Stimulated activated CD8-positive, alpha-beta memory T cell treated with anti-CD3 and anti-CD28 coated beads, Interleukin-12 subunit alpha, Interleukin-12 subunit beta, amount 100 ng/mL, for 1 hour (primary cell): ENCODE data around the gene NFYC.

ENCODE experiments used
- DNase-seq: peaks from one replicate; pipeline ENCODE4 v3.0.0-alpha.2; 2020; ENCODE audit warnings: low read depth

NFYC gene

DNA sequence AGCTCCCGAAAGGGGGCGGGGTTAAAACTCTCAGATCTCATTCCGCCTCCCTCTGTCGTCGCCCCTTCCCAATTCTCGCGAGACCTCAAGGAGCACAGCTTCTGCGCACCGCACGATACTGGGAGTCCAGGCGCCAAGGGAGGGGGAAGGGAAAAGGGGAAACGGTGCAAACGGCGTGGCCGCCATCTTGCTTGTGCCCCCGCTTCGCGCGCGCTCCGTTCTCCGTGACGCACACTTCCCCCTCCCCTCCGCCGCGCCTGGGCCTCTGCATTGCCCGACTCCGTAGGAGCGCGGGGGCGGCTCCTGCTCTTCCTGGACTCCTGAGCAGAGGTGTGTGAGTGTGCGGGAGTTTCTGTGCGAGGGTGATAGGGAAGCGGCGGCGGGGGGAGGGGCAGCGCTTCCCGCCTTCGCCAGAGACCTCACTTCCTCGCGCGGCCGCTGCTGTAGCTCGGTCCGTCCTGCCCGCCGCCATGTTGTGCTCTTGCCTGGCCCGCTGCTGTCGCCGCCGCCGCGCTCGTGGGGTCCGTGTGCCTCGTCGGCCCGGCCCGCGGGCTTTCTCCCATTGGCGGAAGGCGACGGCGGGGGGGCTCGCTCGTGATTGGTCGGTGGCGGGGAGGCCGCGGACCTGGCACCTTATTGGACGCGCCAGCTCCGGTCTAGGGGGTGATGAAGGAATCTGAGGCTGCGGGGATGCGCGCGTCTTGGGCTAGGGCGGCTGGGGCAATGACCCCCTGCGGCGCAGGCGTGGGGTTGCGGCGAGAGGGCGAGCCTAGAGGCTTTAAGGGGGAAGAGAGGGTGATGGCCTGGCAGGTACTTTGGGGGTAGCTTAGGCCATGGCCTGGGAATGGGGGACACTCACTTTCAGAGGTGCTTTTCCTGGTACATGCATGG, at the start of gene NFYC:
NFYC (plus strand) TSS at position 167 of the 891 bp plus-strand sequence. CDS start 47,140 bp downstream, outside the sequence.
- peak; percentile 89 for DNase-seq

DNA sequence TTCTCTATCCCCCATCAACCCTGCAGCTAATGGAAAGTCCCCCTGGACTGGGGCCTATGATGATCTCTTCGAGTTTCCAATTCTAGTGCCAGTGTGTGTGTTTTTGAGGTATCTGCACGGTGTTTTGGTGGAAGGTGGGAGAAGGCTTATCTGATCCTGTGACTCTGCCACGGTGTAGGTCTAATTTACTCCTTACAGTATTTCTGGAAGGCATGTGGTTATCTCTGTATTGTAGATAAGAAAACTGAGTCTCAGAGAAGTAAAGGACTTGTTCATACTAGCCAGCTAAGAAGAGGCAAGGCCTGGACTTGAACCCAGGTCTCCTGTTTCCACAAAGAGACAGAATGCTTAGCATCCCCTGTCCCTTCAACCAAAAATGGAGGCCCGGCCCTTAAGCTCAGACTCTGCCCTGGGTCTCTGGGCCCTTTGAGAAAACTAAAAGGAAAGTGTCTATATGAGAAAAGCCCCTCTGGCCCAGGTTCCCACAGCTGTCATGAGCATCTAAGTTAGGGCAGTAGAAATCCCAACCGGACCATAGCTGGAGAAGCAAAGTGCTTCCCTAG, 46.3 kb upstream of the NFYC start:
- no peak for DNase-seq

DNA sequence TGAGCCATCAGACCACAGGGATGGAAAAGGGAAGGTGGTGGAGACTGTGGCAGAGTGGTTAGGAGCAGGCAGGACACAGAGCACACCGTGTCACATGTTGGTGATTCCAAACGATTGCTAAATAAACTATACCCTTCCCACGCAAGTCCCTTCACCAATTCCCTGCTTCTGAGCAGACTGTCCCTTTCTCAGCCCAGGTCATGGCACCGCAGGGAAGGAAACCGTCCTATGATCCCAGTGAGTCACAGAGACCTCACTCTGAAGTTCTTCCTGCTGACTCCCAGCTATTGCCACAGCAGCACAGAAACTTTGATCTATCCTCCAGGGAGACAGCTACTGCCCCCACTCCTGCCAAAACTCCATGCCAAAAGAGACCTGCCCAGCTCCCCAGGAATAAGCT, 45.2 kb upstream of the NFYC start:
- DNase-seq: no peak

DNA sequence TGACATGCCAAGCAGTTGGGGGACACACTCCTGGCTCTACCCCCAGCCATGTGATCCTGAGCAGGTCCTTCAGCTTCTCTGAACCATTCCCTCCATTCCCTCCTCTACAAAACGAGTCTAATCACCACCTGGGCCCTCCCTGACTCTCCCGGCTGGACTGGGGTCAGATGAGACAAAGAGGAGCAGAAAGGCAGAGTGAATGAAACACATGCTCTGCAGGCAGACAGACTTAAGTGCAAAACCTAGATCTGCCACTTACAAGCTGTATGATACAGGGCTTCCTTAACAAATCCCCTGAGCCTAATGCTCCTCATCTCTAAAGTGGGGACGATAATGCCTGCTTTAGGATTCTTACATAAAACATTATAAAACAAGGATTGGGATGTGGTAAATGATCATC, 43.3 kb upstream of the NFYC start:
- no peak for DNase-seq

- no peak for DNase-seq
Measured at GRCh38 chr1:40648928-40649591, 42.4 kb upstream of the NFYC start.

DNA sequence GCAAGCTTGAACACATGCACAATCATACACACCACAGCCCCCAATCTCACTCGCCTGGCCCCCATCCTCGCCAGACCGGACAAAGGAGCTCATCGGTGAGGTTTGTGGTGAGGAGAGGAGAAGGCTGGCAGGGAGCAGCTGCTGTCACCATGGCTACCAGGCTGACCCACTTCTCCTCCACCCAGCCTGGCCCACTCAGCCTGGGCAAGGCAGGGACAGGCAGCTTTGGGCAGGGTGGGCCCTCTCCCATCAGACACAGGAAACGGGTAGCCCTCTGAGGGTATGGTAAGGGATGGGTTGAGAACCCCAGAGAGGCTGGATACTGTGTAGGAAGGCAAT, 41.9 kb upstream of the NFYC start:
- no peak for DNase-seq

DNA sequence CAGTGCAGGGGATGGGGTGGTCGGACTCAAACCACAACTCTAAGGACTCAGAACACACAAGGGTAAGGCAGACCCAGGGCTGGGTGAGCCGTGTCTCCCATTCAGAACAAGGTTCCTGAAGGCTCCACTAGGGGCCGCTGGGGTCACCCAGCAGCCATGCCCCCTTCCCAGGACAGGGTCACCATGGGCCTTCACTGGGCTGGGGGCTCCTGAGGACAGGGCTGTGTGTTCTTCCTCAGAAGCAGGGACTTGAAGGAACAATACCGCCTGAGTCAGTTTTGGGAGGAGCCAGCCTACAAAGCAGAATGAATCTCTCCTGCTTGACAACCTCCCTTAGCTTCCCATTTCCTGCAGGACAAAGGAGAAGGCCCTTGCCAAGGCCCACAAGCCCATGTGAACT, 41.4 kb upstream of the NFYC start:
- DNase-seq: no peak

GRCh38 chr1:40651138-40651857, 40.2 kb upstream of the NFYC start:
- DNase-seq: no peak

DNA sequence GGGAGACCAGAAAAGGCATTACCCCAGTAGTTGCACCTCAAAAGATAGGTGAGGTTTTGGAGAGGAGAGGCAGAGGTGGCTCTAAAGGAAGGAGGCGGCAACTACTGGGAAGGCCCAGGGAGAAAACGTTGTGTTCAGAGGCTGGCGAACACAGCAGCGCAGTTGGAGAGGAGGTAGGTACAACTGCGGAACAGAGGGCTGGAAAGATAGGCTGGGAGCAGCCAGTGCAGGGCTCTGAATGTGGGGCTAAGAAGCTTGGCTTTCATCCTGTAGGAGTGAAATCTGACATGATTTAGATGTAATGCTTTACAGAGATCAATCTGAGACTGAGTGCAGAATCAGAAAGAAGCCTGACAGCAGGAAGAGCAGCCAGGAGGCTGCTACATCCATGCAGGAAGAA, 39.0 kb upstream of the NFYC start:
- no peak for DNase-seq

GRCh38 chr1:40652979-40653378, 38.5 kb upstream of the NFYC start:
- DNase-seq: no peak

- no peak for DNase-seq
Measured at GRCh38 chr1:40653851-40654537, 37.5 kb upstream of the NFYC start.

DNA sequence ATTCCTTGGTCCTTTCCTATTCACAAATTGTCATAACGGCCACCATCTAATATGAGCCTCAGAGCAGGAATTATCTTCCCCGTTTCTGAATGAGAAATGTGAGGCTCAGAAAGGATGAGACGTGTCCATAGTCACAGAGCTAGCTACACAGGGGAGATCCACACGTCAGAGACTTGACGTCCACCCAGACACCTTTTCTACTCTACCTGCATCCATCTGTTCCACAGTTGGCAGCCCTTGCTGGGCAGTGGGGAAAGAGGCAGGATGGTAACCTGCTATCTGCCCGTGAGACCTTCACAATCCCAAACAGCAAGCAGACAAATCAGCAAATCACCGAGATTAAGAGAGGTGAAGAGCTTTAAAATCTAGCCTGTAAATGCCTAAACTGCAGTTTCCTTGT, 34.5 kb upstream of the NFYC start:
- DNase-seq: no peak

GRCh38 chr1:40658751-40659648, 32.5 kb upstream of the NFYC start:
- DNase-seq: no peak

GRCh38 chr1:40659649-40659947, 31.9 kb upstream of the NFYC start:
- DNase-seq: no peak

- DNase-seq: no peak
Measured at GRCh38 chr1:40661678-40662077, 29.8 kb upstream of the NFYC start.

GRCh38 chr1:40662151-40662550, 29.4 kb upstream of the NFYC start:
- DNase-seq: no peak

DNA sequence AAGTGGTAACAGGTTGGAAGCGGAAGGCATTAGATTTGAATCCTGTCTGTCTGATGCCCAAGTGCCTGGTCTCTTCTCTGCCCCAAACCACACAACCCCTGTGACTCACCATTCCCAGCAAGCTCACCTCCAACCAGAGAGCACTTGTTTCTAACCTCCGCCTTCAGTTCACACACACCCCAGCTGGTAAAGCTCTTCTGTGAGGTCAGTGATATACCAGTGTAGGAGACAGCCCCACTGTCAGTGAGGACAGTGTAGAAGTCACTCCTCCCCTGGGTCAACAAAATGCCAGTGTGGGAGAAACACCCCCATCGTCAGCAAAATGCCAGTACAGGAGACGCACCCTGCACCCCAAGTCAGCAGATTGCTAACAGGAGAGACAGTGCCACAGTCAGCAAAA, 28.6 kb upstream of the NFYC start:
- no peak for DNase-seq

- DNase-seq: no peak
Measured at GRCh38 chr1:40663324-40664166, 28.0 kb upstream of the NFYC start.

DNA sequence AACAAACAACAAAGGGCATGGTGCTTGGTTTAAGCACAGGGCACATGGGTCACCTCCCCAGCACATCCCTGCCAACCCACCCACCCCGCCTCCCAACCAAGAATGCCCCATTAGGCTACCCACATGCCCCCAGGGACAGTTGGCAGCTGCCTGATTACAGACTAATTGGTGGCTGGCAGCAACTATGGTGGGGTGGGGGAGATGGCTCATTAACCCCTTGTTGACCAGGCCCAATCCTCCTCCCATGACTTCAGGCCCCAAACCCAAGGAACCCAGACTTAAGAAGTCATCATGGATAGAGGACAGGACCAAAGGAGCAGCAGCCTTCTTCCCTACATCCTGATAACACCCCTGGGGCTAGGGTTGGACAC, 27.4 kb upstream of the NFYC start:
- DNase-seq: no peak

GRCh38 chr1:40664791-40665190, 26.7 kb upstream of the NFYC start:
- DNase-seq: no peak
